Kidney (tissue), 14 donors: ENCODE data around the gene XRCC5. TPM values are rescaled to one million over a fixed set of nuclear protein-coding genes. Genes with fewer than 3 reads are reported as not detected.

Experiments
- DNase-seq, 5 donors: peaks; one replicate each; pipeline ENCODE4 v3.0.0-alpha.2; 2013 to 2020
- FAIRE-seq: peaks from 2 replicates; lab custom pipeline; 2012; peaks lifted over from hg19 to GRCh38; lab: Jason Lieb, UNC
- H3K27ac ChIP-seq, 2 donors: one replicate each; pipeline ENCODE4 v1.7.0; 2013; ENCODE audit warnings: low read depth in 2 of 2, low read length in 2 of 2, inconsistent platforms in 1 of 2
- H3K27me3 ChIP-seq: one replicate; pipeline ENCODE4 v1.7.1; 2013; ENCODE audit warnings: low read length, inconsistent platforms; ENCODE audit not compliant: control insufficient read depth, insufficient read depth
- H3K36me3 ChIP-seq, 3 donors: one replicate each; pipeline versions ENCODE4 v1.7.0 to v1.7.1; 2013; ENCODE audit warnings: low read length in 3 of 3, control low read depth in 1 of 3, inconsistent platforms in 1 of 3; ENCODE audit not compliant: insufficient read depth in 3 of 3, control insufficient read depth in 2 of 3
- H3K4me1 ChIP-seq, 3 donors: one replicate each; pipeline versions ENCODE4 v1.7.0 to v1.7.1; 2013; ENCODE audit warnings: low read length in 3 of 3, inconsistent platforms in 1 of 3, low read depth in 1 of 3; ENCODE audit not compliant: control insufficient read depth in 2 of 3, insufficient read depth in 2 of 3
- H3K4me3 ChIP-seq, 3 donors: one replicate each; pipeline versions ENCODE4 v1.7.0 to v1.8.1; 2013; ENCODE audit warnings: low read length in 3 of 3, control low read depth in 1 of 3, inconsistent platforms in 1 of 3
- H3K9ac ChIP-seq, 3 donors: one replicate each; pipeline versions ENCODE4 v1.7.0 to v1.7.1; 2013; ENCODE audit warnings: low read length in 3 of 3, control low read depth in 1 of 3, inconsistent platforms in 1 of 3
- H3K9me3 ChIP-seq, 3 donors: one replicate each; pipeline versions ENCODE4 v1.7.0 to v1.7.1; 2013; ENCODE audit warnings: low read length in 3 of 3, control low read depth in 1 of 3, inconsistent platforms in 1 of 3; ENCODE audit not compliant: control insufficient read depth in 2 of 3, insufficient read depth in 1 of 3
- CTCF ChIP-seq: IDR thresholded peaks from 3 replicates; pipeline ENCODE4 v1.5.1; 2012; ENCODE audit warnings: mild to moderate bottlenecking, moderate library complexity, borderline replicate concordance; ENCODE audit not compliant: insufficient read depth; ENCODE audit errors: extremely low read depth
- intact Hi-C: fragments of 100-400 bp; cut with DNase I; formaldehyde crosslinking; loops from one replicate; pipeline ENCODE4 v1.11.1; 2022
- polyA plus RNA-seq: library from polyadenylated mRNA; stranded (reverse); fragments of 350-450 nt; fragmentation: Illumina TruSeq; extraction: RNeasy Lipid Tissue Mini Kit (QIAGEN cat#74804); gene quantifications from one replicate; pipeline ENCODE4 v1.2.3, GENCODE V29; 2014; ENCODE audit warnings: low read depth, low replicate concordance; ENCODE audit not compliant: insufficient read depth
- total RNA-seq: library from RNA; stranded (reverse); fragmentation: NEBNext Ultra II Directional; extraction: Animal tissue kit (Norgen Biotek cat#: 25700); gene quantifications from one replicate; pipeline ENCODE4 v1.2.1, GENCODE V29; 2021
- donor health status: control.
- donor health status: control.
- donor health status: control.
- donor health status: control.
- donor health status: control.
- donor health status: DM: yes; HTN: yes; CAD: no.
- donor health status: Normal renal cell carcinoma (clear cell type).

The XRCC5 gene
- total and polyA plus RNA-seq, 2 donors from 2014 or later = 90.7 to 265 TPM

DNA sequence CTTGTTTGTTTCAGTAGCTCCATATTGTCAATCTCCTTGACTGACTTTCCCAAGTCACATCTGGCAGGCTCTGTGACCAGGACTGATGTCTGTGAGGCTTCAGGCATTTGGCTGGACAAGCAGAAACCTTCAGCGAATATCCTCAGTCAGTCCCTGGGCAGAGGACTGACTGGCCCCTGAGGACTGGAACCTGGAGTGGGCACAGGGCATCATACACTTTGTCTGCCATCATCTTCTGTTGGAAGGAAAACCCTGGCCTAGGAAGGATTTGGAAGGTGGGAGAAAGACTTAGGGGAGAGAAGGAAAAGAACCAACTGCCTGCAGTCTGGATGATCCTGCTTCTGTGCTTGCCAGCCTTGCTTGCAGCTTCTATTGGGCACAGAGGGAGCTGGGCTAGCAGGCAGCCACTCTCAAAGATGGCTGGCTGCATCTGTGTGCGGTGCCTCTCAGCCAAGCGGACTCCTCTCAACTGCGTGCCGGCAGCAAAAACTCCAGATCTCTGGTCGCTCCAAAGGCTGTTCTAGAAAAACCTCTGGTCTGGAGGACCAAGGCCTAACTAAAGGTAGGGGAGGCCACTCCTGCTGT lies 136.3 kb downstream of the XRCC5 start:
- Histone ChIP-seq H3K4me1 (no peaks in the 10 kb centered on the region), H3K27me3 (no peaks in the 10 kb centered on the region), H3K4me3 (no peak overlapping the region), H3K27ac (no peak overlapping the region), H3K36me3 (no peaks in the 10 kb centered on the region), H3K9me3 (no peaks in the 10 kb centered on the region), H3K9ac (no peak overlapping the region)
- intact Hi-C loops = no loop called here
- no peak for DNase-seq
- FAIRE-seq = no peak
- no peak for TF ChIP-seq CTCF

GRCh38 chr2:216246766-216247165 lies 137.6 kb downstream of the XRCC5 start:
- Histone ChIP-seq H3K36me3 (no peaks in the 10 kb centered on the region), H3K4me3 (no peak overlapping the region), H3K9ac (no peak overlapping the region), H3K27me3 (no peaks in the 10 kb centered on the region), H3K27ac (no peak overlapping the region), H3K9me3 (no peaks in the 10 kb centered on the region), H3K4me1 (no peaks in the 10 kb centered on the region)
- FAIRE-seq (no peak), DNase-seq (no peak)
- intact Hi-C loops = no loop called here
- no peak for TF ChIP-seq CTCF

Other genes with a start within 250 kb of the XRCC5 start
- gene MREG, start 95.8 kb upstream of the XRCC5 start, total RNA-seq = 16.7 TPM
- gene MREG, start 95.8 kb upstream of the XRCC5 start, polyA plus RNA-seq = 3.6 TPM
- 28.4 TPM for gene PECR, start 27.5 kb upstream of the XRCC5 start, total RNA-seq
- 36.0 TPM for gene PECR, start 27.5 kb upstream of the XRCC5 start, polyA plus RNA-seq
- gene TMEM169, start 27.4 kb upstream of the XRCC5 start, total RNA-seq = 4.6 TPM
- gene TMEM169, start 27.4 kb upstream of the XRCC5 start, polyA plus RNA-seq = 1.6 TPM